B cell (primary cell): ENCODE data around the gene ERMARD. TPM values are rescaled to one million over a fixed set of nuclear protein-coding genes. Genes with fewer than 3 reads are reported as not detected.

Source experiments
- ATAC-seq: fragments of 200-7000 bp; cut with Tn5 transposase; one replicate; pipeline ENCODE4 v1.10.0; 2021; ENCODE audit warnings: low read depth, mild to moderate bottlenecking, moderate number of reproducible peaks, moderate library complexity
- CTCF ChIA-PET: fragments of 350-600 bp; sonication (Branson Sonifier 250); formaldehyde crosslinking; loops from one replicate; lab custom pipeline; 2021; ENCODE audit warnings: antibody characterized with exemption, inconsistent platforms; lab: Charles Lee
- POLR2A ChIA-PET: fragments of 350-600 bp; sonication (Branson Sonifier 250); formaldehyde crosslinking; loops from one replicate; lab custom pipeline; 2021; ENCODE audit warnings: antibody characterized with exemption; lab: Charles Lee
- DNase-seq: peaks from one replicate; pipeline ENCODE4 v3.0.0; 2013
- H2AFZ ChIP-seq: 2 replicates; pipeline ENCODE4 v1.6.1; 2012; ENCODE audit warnings: mild to moderate bottlenecking, low read depth, low read length; ENCODE audit not compliant: insufficient read depth, poor library complexity, severe bottlenecking
- H3K27ac ChIP-seq, 2 donors: 1 replicate in 1 of 2; 2 replicates in 1 of 2; pipeline ENCODE4 v1.5.1; 2012 to 2013; ENCODE audit warnings: low read length in 2 of 2, mild to moderate bottlenecking in 2 of 2, moderate library complexity in 1 of 2
- H3K27me3 ChIP-seq, 4 experiments: fragments of 200-600 bp in 1 of 4; sonication (generic) in 1 of 4; replicated peaks in 1 of 4; 1 replicate in 2 of 4; 2 replicates in 2 of 4; pipeline versions ENCODE4 v1.6.1 to v1.7.0; 2013 to 2016; ENCODE audit warnings: low read length in 3 of 4, mild to moderate bottlenecking in 2 of 4, mixed read lengths in 1 of 4, moderate library complexity in 1 of 4; ENCODE audit not compliant: insufficient read depth in 4 of 4, control insufficient read depth in 3 of 4; ENCODE audit errors: control extremely low read depth in 1 of 4
- H3K36me3 ChIP-seq, 2 experiments: replicated peaks in 1 of 2; 1 replicate in 1 of 2; 2 replicates in 1 of 2; pipeline versions ENCODE4 v1.6.1 to v1.7.1; 2013; ENCODE audit warnings: low read length in 1 of 2; ENCODE audit not compliant: insufficient read depth in 2 of 2, control insufficient read depth in 1 of 2; ENCODE audit errors: control extremely low read depth in 1 of 2, extremely low read depth in 1 of 2
- H3K4me1 ChIP-seq, 2 donors: fragments of 200-600 bp in 1 of 2; sonication (generic) in 1 of 2; 1 replicate in 1 of 2; 2 replicates in 1 of 2; pipeline versions ENCODE4 v1.5.1 to v1.6.1; 2013 to 2017; ENCODE audit warnings: low read length in 2 of 2; ENCODE audit not compliant: control insufficient read depth in 2 of 2, insufficient read depth in 2 of 2
- H3K4me2 ChIP-seq: replicated peaks from 2 replicates; pipeline ENCODE3; 2012; ENCODE audit warnings: mild to moderate bottlenecking, low read depth, low read length; ENCODE audit not compliant: poor library complexity, severe bottlenecking
- H3K4me3 ChIP-seq, 5 experiments: fragments of 200-600 bp in 1 of 5; sonication (generic) in 1 of 5; 1 replicate in 3 of 5; 2 replicates in 2 of 5; pipeline versions ENCODE4 v1.5.1 to v1.7.0; 2011 to 2016; ENCODE audit warnings: low read length in 4 of 5, mild to moderate bottlenecking in 4 of 5, low read depth in 2 of 5, control low read depth in 1 of 5, moderate library complexity in 1 of 5; ENCODE audit not compliant: insufficient read depth in 1 of 5; ENCODE audit errors: control extremely low read depth in 1 of 5, extremely low read depth in 1 of 5
- H3K79me2 ChIP-seq: fragments of 200-600 bp; sonication (generic); one replicate; pipeline ENCODE4 v1.6.0; 2016; ENCODE audit warnings: low read length; ENCODE audit not compliant: control insufficient read depth, insufficient read depth
- H3K9ac ChIP-seq: fragments of 200-600 bp; sonication (generic); 2 replicates; pipeline ENCODE4 v1.6.1; 2017; ENCODE audit warnings: mild to moderate bottlenecking, low read length, moderate library complexity
- H3K9me3 ChIP-seq, 3 donors: one replicate each; pipeline versions ENCODE4 v1.6.1 to v1.7.1; 2013; ENCODE audit warnings: low read length in 2 of 3; ENCODE audit not compliant: control insufficient read depth in 2 of 3, insufficient read depth in 1 of 3; ENCODE audit errors: control extremely low read depth in 1 of 3
- H4K20me1 ChIP-seq: 2 replicates; pipeline ENCODE4 v1.6.0; 2012; ENCODE audit warnings: mild to moderate bottlenecking, low read length; ENCODE audit not compliant: insufficient read depth, control insufficient read depth, poor library complexity, severe bottlenecking
- H3K27ac Mint-ChIP-seq: one replicate; pipeline ENCODE4 v1.8.0; 2021; ENCODE audit warnings: mixed read lengths
- H3K27me3 Mint-ChIP-seq: one replicate; pipeline ENCODE4 v1.8.0; 2021; ENCODE audit warnings: mixed read lengths
- H3K4me1 Mint-ChIP-seq: one replicate; pipeline ENCODE4 v1.8.0; 2021; ENCODE audit warnings: mixed read lengths
- H3K4me3 Mint-ChIP-seq: one replicate; pipeline ENCODE4 v1.8.0; 2021; ENCODE audit warnings: mixed read lengths
- H3K9me3 Mint-ChIP-seq: one replicate; pipeline ENCODE4 v1.8.0; 2022; ENCODE audit warnings: mixed read lengths; ENCODE audit not compliant: insufficient read depth
- EZH2 ChIP-seq: IDR thresholded peaks from 2 replicates; pipeline ENCODE4 v1.6.1; 2012; ENCODE audit warnings: borderline replicate concordance, low read depth, mild to moderate bottlenecking, moderate library complexity, low read length; ENCODE audit not compliant: insufficient read depth, poor library complexity, severe bottlenecking
- WGBS: methylation state at CpG from one replicate; pipeline ENCODE4 v1.1.5; 2013; ENCODE audit warnings: missing lambda C conversion rate; ENCODE audit not compliant: insufficient coverage; 5-methylcytosine and 5-hydroxymethylcytosine counted together
- intact Hi-C: fragments of 100-400 bp; cut with micrococcal nuclease; formaldehyde crosslinking; loops from one replicate; pipeline ENCODE4 v1.10.0; 2022
- polyA plus RNA-seq: library from polyadenylated mRNA; depleted of rRNA; stranded (reverse); fragments of >200 nt; gene quantifications from 2 replicates; pipeline ENCODE4 v1.2.3, GENCODE V29; 2012
- total RNA-seq, 2 donors: library from RNA; stranded (reverse); fragments of 120-200 nt in 1 of 2; gene quantifications; 1 replicate in 1 of 2; 2 replicates in 1 of 2; pipeline versions ENCODE4 v1.2.3 to v1.2.4, GENCODE V29; 2013 to 2022
- TF ChIP-seq, protein P1 (sequence below): fragments of 200-600 bp; IDR thresholded peaks from one replicate; pipeline ENCODE4 v1.8.0; 2022; ENCODE audit warnings: antibody characterized with exemption, mild to moderate bottlenecking

ERMARD gene
- total and polyA plus RNA-seq, 2 donors (not counting 1 experiment from before 2014, with no cell fraction given), result 42.8 to 65.1 TPM

DNA sequence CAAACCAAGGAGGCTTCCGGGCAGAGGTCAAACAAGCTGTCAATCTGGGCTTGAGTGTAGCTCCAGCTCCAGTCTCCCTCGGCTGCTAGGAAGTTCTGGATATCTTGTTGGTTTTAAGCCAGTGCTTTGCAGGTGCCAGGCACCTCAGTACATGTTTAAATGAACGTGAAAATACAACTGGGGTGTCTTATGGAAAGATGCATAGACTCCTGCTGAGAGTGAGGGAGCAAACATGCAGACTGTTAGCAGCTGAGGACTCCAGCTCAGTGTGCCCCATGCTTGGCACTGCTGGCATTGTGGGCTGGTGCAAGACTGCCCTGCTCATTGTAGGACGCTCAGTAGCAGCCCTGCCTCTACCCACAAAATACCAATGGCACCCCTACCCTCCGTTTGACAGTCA is 28.5 kb downstream of the ERMARD start:
- ChIA-PET CTCF (no interaction called here), POLR2A (no interaction called here)
- no peaks in the 10 kb centered on the region for H3K9me3 Mint-ChIP-seq
- Histone ChIP-seq H3K4me1 (no peaks in the 10 kb centered on the region), H3K36me3 (peaks cover 11 to 28% of the 10 kb centered on the region in 2 experiments), H3K9me3 (no peaks in the 10 kb centered on the region), H3K79me2 (no peaks in the 10 kb centered on the region), H3K27me3 (no peaks in the 10 kb centered on the region), H2AFZ (no peak overlapping the region), H4K20me1 (no peaks in the 10 kb centered on the region), H3K27ac (no peak overlapping the region), H3K4me2 (no peak overlapping the region), H3K9ac (no peak overlapping the region), H3K4me3 (no peak overlapping the region)
- 98% methylated on average over 5 of the region's 5 CpGs for WGBS
- ATAC-seq (no peak), DNase-seq (no peak)
- H3K27me3 Mint-ChIP-seq, result no peaks in the 10 kb centered on the region
- H3K4me3 Mint-ChIP-seq, result no peak overlapping the region
- no peak overlapping the region for H3K27ac Mint-ChIP-seq
- no peaks in the 10 kb centered on the region for H3K4me1 Mint-ChIP-seq
- intact Hi-C loops, result no loop called here
- TF ChIP-seq, protein P1, sequence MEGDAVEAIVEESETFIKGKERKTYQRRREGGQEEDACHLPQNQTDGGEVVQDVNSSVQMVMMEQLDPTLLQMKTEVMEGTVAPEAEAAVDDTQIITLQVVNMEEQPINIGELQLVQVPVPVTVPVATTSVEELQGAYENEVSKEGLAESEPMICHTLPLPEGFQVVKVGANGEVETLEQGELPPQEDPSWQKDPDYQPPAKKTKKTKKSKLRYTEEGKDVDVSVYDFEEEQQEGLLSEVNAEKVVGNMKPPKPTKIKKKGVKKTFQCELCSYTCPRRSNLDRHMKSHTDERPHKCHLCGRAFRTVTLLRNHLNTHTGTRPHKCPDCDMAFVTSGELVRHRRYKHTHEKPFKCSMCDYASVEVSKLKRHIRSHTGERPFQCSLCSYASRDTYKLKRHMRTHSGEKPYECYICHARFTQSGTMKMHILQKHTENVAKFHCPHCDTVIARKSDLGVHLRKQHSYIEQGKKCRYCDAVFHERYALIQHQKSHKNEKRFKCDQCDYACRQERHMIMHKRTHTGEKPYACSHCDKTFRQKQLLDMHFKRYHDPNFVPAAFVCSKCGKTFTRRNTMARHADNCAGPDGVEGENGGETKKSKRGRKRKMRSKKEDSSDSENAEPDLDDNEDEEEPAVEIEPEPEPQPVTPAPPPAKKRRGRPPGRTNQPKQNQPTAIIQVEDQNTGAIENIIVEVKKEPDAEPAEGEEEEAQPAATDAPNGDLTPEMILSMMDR, result no peak
- TF ChIP-seq EZH2, result no peak

DNA sequence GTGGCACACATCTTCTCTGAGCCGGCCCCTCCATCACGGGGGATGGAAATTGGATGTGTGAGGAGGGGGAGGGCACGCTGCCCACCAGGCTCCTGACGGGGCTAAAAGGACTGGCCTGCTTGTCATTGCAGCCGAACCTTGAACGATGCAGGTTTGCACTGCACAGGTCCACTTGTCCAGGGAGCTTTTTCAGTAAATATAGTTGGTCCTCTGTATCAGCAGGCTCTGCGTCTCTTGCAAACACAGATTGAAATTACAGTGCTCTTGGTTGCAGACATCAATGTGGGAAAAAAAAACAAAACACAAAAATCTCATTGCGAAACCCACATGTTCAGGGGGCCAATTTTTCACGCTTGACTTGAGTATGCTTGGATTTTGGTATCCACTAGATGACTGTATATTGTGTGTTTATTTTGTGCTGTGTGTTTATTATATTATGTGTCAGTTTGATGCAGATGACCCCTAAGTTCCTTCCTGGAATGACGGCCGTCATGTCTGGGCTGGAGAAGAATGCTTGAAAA is 29.2 kb downstream of the ERMARD start:
- H3K27me3 ChIP-seq, result no peaks in the 10 kb centered on the region
- H3K36me3 ChIP-seq, result peaks cover 11 to 21% of the 10 kb centered on the region in 2 experiments
- WGBS, result 100% methylated on average over 5 of the region's 11 CpGs
- intact Hi-C loops, result no loop called here
- H3K79me2 ChIP-seq, result no peaks in the 10 kb centered on the region
- Mint-ChIP-seq H3K9me3 (no peaks in the 10 kb centered on the region), H3K27ac (no peak overlapping the region), H3K4me1 (no peaks in the 10 kb centered on the region), H3K27me3 (no peaks in the 10 kb centered on the region), H3K4me3 (no peak overlapping the region)
- DNase-seq (no peak), ATAC-seq (no peak)
- TF ChIP-seq, protein P1, result no peak
- TF ChIP-seq EZH2, result no peak
- ChIA-PET CTCF (no interaction called here), POLR2A (no interaction called here)
- no peak overlapping the region for H3K4me2 ChIP-seq
- no peak overlapping the region for H2AFZ ChIP-seq
- H3K9me3 ChIP-seq, result no peaks in the 10 kb centered on the region
- no peak overlapping the region for H3K4me3 ChIP-seq
- H4K20me1 ChIP-seq, result no peaks in the 10 kb centered on the region
- H3K9ac ChIP-seq, result no peak overlapping the region
- no peaks in the 10 kb centered on the region for H3K4me1 ChIP-seq
- H3K27ac ChIP-seq, result no peak overlapping the region
